Measurements from ENCODE around the gene OR7G1. TPM values are rescaled to one million over a fixed set of nuclear protein-coding genes. Genes with fewer than 3 reads are reported as not detected.

Gene OR7G1, protein sequence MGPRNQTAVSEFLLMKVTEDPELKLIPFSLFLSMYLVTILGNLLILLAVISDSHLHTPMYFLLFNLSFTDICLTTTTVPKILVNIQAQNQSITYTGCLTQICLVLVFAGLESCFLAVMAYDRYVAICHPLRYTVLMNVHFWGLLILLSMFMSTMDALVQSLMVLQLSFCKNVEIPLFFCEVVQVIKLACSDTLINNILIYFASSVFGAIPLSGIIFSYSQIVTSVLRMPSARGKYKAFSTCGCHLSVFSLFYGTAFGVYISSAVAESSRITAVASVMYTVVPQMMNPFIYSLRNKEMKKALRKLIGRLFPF
- not detected for total RNA-seq

DNA sequence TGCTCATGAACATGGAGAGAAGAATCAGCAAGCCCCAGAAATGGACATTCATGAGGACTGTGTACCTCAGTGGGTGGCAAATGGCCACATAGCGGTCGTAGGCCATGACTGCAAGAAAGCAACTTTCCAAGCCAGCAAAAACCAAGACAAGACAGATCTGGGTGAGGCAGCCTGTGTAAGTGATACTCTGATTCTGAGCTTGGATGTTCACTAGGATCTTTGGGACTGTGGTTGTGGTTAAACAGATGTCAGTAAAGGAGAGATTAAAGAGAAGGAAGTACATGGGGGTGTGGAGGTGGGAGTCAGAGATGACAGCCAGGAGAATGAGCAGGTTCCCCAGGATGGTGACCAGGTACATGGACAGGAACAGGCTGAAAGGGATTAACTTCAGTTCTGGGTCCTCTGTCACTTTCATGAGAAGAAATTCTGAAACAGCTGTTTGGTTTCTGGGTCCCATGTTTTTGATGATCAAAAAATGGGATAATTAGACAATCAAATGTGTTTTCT lies at the start of gene OR7G1:
TSS of gene OR7G1 (minus strand) at position 457 of the 507 bp plus-strand sequence. CDS start at position 457, 0 bp downstream.
- TF ChIP-seq, protein P1, sequence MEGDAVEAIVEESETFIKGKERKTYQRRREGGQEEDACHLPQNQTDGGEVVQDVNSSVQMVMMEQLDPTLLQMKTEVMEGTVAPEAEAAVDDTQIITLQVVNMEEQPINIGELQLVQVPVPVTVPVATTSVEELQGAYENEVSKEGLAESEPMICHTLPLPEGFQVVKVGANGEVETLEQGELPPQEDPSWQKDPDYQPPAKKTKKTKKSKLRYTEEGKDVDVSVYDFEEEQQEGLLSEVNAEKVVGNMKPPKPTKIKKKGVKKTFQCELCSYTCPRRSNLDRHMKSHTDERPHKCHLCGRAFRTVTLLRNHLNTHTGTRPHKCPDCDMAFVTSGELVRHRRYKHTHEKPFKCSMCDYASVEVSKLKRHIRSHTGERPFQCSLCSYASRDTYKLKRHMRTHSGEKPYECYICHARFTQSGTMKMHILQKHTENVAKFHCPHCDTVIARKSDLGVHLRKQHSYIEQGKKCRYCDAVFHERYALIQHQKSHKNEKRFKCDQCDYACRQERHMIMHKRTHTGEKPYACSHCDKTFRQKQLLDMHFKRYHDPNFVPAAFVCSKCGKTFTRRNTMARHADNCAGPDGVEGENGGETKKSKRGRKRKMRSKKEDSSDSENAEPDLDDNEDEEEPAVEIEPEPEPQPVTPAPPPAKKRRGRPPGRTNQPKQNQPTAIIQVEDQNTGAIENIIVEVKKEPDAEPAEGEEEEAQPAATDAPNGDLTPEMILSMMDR (IDR thresholded peaks at IDR 0.05; ENCODE audit: low read depth): no peak

DNA sequence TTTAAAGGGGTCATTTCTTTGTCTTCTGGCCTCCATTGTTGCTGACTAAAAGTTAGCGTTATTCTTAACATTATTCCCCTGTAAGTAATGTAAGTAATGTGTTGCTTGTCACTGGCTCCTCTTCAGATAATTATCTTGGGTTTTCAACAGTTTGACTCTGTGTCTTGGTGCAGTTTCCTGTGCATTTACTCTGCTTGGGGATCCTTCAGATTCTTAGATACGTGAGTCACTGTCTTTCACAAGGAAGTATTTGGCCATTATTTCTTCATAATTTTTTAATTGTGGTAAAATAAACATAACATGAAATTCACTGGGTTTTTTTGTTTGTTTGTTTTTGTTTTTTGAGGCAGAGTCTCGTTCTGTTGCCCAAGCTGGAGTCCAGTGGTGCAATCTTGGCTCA lies 49.7 kb upstream of the OR7G1 start:
- TF ChIP-seq, protein P1 (IDR thresholded peaks at IDR 0.05; ENCODE audit: low read depth): no peak

DNA sequence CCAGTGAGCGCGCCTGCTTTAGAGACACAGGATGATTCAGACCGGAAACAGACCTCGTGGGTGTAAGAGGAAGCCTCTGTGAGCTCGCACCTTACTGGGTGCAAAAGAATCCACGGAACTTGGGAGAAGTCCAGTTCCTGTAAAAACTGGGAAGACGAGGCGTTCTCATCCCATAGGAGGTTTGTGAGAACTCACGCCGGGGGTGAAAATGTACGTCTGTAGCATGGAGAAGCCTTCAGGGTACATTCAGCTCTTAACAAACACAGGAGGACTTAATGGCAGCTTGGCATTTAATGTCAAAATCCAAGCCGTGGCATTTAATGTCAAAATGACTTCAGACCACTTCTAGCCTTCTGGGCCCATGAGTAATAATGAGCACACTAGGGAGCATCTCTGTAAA lies 45.9 kb upstream of the OR7G1 start:
- TF ChIP-seq, protein P1 (IDR thresholded peaks at IDR 0.05; ENCODE audit: low read depth): no peak

DNA sequence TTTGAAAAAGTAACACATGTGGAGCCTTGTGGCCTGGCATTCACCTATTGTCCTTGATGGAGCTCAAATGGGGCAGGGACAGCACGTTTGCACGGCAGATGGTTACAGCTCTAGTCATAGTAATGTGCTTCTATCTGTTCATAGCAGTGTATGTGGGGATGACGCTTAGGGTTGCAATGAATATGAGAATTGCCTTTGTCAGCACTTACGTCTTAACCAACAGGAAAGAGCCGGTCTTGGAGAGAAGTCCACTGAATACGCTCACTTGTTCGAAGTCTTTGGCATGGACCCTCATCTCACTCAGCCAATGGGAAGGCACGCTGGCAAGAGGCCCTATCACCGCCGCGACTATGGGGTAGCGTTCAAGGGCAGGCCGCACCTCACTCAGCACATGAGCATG lies 44.3 kb upstream of the OR7G1 start:
- TF ChIP-seq, protein P1 (IDR thresholded peaks at IDR 0.05; ENCODE audit: low read depth): no peak

DNA sequence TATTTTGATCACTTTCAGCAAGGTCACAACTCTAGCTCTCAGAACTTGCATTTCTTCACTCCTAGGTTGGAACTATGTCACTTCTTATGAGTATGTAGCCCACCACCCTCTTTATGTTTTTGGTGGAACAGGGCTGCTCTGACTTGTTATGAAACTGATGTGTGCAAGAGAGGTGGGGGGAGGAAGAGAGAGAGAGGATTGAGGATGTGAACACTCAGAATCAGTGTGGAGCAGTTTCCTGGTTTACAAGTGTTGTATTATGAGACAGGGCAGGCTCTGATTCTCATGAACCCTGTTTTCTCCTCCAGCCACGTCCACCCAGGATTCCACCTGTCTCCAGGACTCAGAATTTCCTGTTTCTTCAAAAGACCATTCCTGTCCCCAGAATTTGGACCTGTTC lies 40.7 kb upstream of the OR7G1 start:
- TF ChIP-seq, protein P1 (IDR thresholded peaks at IDR 0.05; ENCODE audit: low read depth): no peak

DNA sequence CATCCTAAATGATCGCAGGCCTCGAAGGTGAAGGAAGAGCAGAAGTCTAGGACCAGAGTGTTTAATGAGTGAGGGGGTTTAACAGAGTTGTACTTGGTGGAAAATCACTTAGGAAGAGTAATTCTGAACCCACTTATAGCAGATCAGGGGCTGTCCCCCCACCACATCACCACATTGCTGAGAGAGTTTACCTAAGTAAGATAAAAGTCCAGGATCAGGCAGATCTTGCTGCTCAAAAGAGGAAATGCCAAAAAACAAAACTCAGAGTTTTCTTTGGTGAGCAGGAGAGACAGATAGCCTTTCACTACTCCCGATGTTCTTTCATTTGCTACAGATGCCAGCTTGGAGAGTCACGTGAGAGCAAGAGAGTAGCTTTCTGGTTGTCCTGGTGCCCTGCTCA lies 40.0 kb upstream of the OR7G1 start:
- TF ChIP-seq, protein P1 (IDR thresholded peaks at IDR 0.05; ENCODE audit: low read depth): no peak

DNA sequence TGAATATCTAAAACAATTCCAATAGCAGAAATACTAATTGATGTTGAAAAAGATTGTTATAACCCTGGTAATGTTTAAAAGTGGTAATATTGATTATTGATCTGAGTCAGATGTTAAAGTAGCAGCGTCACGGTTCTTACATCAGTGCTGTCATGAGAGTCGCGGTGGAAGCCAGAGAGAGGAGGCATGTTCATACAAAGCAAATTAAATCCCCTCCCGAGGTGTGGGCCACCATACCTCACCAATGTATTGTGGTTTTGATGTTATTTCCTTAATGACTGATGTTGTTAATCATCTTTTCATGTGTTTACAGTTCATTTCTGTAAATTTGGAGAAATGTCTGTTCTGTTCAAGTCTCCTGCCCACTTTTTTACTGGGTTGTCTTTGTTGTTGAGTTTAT lies 35.8 kb upstream of the OR7G1 start:
- TF ChIP-seq, protein P1 (IDR thresholded peaks at IDR 0.05; ENCODE audit: low read depth): no peak
